Smooth muscle cell (in vitro differentiated cells): ENCODE results near the gene MICU2. TPM values are rescaled to one million over a fixed set of nuclear protein-coding genes. Genes with fewer than 3 reads are reported as not detected.
A peak's percentile ranks its signal among the peaks of the same experiment; 100 is the strongest.

Source experiments
- DNase-seq: peaks from one replicate; lab custom pipeline; 2025; ENCODE audit not compliant: unreplicated experiment; lab: John Stamatoyannopoulos, UW
- H2AFZ ChIP-seq: fragments of 200-600 bp; sonication (generic); 2 replicates; pipeline ENCODE4 v1.6.0; 2016; ENCODE audit warnings: antibody characterized with exemption, low read depth, mild to moderate bottlenecking
- H3F3A ChIP-seq: fragments of 200-600 bp; sonication (generic); 2 replicates; pipeline ENCODE4 v1.6.0; 2017; ENCODE audit warnings: antibody characterized with exemption, low read depth
- H3K27ac ChIP-seq: fragments of 200-600 bp; sonication (generic); 2 replicates; pipeline ENCODE4 v1.5.1; 2016; ENCODE audit warnings: low read depth, mild to moderate bottlenecking
- H3K27me3 ChIP-seq: fragments of 200-600 bp; sonication (generic); 2 replicates; pipeline ENCODE4 v1.6.1; 2016; ENCODE audit warnings: low read depth, mild to moderate bottlenecking
- H3K36me3 ChIP-seq: fragments of 200-600 bp; sonication (generic); 2 replicates; pipeline ENCODE4 v1.5.1; 2016; ENCODE audit warnings: low read depth
- H3K4me1 ChIP-seq: fragments of 200-600 bp; sonication (generic); 2 replicates; pipeline ENCODE4 v1.5.1; 2016; ENCODE audit warnings: low read depth
- H3K4me2 ChIP-seq: fragments of 200-600 bp; sonication (generic); 2 replicates; pipeline ENCODE4 v1.6.0; 2016; ENCODE audit warnings: mild to moderate bottlenecking
- H3K4me3 ChIP-seq: fragments of 200-600 bp; sonication (generic); 2 replicates; pipeline ENCODE4 v1.5.1; 2016; ENCODE audit warnings: mild to moderate bottlenecking
- H3K79me2 ChIP-seq: fragments of 200-600 bp; sonication (generic); 2 replicates; pipeline ENCODE4 v1.6.0; 2016; ENCODE audit warnings: low read depth, mild to moderate bottlenecking
- H3K9ac ChIP-seq: fragments of 200-600 bp; sonication (generic); 2 replicates; pipeline ENCODE4 v1.6.0; 2016; ENCODE audit warnings: low read depth
- H3K9me3 ChIP-seq: fragments of 200-600 bp; sonication (generic); replicated peaks from 2 replicates; pipeline ENCODE4 v1.5.1; 2016; ENCODE audit warnings: low read depth
- H4K20me1 ChIP-seq: fragments of 200-600 bp; sonication (generic); 2 replicates; pipeline ENCODE4 v1.6.0; 2016; ENCODE audit warnings: low read depth
- WGBS: methylation state at CpG from one replicate; pipeline ENCODE4 v1.1.7; 2016; ENCODE audit warnings: low lambda C conversion rate; 5-methylcytosine and 5-hydroxymethylcytosine counted together
- polyA plus RNA-seq: library from polyadenylated mRNA; unstranded; fragments of >200 nt; fragmentation: Nextera tagmentation; extraction: Ambion mirVana; gene quantifications from 2 replicates; pipeline ENCODE4 v1.2.1, GENCODE V29; 2016
- total RNA-seq: library from RNA; depleted of rRNA; stranded (reverse); fragments of >200 nt; gene quantifications from 2 replicates; pipeline ENCODE4 v1.2.3, GENCODE V29; 2014
- TF ChIP-seq, protein P1 (sequence below): fragments of 200-600 bp; sonication (generic); IDR thresholded peaks from 2 replicates; pipeline ENCODE4 v1.5.1; 2017; ENCODE audit warnings: borderline replicate concordance, mild to moderate bottlenecking, antibody characterized with exemption; ENCODE audit not compliant: insufficient read depth, poor library complexity, severe bottlenecking

MICU2 gene
- total and polyA plus RNA-seq, 2 experiments from 2014 or later = 40.2 to 86.5 TPM

DNA sequence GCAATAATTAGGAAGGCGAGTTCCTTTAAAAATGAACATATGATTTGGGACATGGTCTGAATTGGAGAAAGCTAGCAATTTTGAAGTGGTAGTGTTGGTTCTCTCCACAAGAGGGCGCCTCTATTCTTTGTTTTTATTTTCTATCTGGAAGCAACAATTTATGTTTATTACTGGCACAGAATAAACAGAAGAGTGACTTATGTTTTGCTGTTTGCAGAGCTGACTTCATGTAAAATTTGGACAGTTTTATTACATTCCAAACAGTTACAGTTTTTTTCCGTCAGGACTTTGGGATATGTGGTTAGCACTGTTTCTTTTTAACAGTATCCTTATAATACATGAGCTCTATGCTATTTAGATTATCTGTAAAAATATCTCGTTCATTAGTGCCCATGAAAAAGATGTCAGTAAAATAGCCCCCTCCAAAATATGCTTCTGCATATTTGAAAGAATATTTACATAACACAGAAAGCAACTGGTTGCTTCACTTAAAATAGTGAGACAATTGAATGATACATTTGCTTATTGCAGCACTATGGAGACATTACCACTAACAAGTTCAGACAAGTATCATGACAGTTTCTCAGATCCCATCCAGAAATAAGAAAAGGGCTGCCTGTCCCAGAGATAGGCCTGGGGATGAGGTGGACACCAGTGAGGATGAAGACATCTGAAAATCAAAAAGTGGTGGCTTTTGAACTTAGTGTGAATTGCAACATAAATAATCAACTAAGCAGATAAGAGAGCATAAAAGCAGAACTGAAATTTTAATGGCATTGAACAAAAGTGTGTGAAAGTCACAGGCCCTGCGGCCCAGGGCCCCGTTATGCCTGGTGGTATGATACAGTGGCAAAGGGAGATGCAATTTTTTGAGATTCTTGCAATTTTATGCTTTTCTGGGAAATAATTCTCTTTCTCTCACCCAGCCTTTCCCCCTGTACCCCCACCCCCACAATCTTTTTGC is 34.6 kb upstream of the MICU2 start:
- Histone ChIP-seq H3K4me2 (peak overlapping the region; percentile 23), H3K36me3 (no peaks in the 10 kb centered on the region), H3K9me3 (no peaks in the 10 kb centered on the region), H3K27me3 (no peaks in the 10 kb centered on the region), H3K4me1 (peaks cover 17% of the 10 kb centered on the region), H3K27ac (peak overlapping the region; percentile 13), H3F3A (no peaks in the 10 kb centered on the region), H4K20me1 (no peaks in the 10 kb centered on the region), H3K4me3 (no peak overlapping the region), H2AFZ (peak overlapping the region; percentile 39), H3K9ac (no peak overlapping the region), H3K79me2 (no peaks in the 10 kb centered on the region)
- TF ChIP-seq, protein P1, sequence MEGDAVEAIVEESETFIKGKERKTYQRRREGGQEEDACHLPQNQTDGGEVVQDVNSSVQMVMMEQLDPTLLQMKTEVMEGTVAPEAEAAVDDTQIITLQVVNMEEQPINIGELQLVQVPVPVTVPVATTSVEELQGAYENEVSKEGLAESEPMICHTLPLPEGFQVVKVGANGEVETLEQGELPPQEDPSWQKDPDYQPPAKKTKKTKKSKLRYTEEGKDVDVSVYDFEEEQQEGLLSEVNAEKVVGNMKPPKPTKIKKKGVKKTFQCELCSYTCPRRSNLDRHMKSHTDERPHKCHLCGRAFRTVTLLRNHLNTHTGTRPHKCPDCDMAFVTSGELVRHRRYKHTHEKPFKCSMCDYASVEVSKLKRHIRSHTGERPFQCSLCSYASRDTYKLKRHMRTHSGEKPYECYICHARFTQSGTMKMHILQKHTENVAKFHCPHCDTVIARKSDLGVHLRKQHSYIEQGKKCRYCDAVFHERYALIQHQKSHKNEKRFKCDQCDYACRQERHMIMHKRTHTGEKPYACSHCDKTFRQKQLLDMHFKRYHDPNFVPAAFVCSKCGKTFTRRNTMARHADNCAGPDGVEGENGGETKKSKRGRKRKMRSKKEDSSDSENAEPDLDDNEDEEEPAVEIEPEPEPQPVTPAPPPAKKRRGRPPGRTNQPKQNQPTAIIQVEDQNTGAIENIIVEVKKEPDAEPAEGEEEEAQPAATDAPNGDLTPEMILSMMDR = peak; percentile 79
- no peak for DNase-seq
- WGBS = 27% methylated on average over 6 of the region's 6 CpGs

DNA sequence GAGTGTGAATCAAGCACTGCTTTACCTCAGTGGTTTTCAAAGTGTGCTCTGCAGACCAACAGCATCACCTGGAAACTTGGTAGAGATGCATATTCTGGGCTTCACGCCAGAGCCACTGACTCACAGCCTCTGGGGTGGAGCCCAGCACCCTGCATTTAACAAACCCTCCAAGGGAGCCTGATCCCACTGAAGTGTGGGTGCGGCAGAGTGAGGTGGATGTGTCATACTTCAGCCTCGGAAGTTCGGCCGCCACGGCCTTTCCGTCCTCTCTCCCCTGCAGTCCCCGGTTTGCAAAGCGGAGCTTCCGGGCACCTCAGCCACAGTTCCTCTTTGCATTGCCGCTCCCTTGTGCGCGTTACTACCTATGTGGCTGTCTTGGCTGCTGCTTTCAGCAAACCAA is 33.3 kb upstream of the MICU2 start:
- DNase-seq = no peak
- TF ChIP-seq, protein P1 = no peak
- H3K27me3 ChIP-seq = no peaks in the 10 kb centered on the region
- H2AFZ ChIP-seq = no peak overlapping the region
- H3K36me3 ChIP-seq = no peaks in the 10 kb centered on the region
- H3K4me3 ChIP-seq = no peak overlapping the region
- H3K4me2 ChIP-seq = no peak overlapping the region
- no peaks in the 10 kb centered on the region for H3K9me3 ChIP-seq
- H3F3A ChIP-seq = no peaks in the 10 kb centered on the region
- no peak overlapping the region for H3K27ac ChIP-seq
- WGBS = 87% methylated on average over 13 of the region's 13 CpGs
- no peaks in the 10 kb centered on the region for H4K20me1 ChIP-seq
- H3K4me1 ChIP-seq = peaks cover 17% of the 10 kb centered on the region
- H3K79me2 ChIP-seq = no peaks in the 10 kb centered on the region
- H3K9ac ChIP-seq = no peak overlapping the region

DNA sequence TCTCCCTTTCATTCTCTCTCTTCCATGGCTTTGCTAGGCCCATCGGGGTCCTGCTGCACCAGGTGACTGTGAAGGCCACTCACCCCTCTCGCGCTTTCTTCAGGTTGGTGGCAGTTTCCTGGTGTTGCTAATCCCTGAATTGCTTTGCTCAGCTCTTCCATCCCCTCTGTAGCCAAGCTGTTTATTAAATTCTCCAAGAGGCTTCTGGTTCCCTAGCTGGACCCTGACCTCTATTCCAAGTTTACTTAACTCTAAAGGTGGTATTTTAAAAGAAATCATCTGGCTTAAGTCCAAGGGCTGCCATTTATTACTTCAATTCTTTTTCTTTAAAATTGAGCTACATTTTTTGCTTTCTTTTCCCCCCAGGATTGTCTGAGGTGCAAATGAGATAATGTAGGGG is 32.7 kb upstream of the MICU2 start:
- TF ChIP-seq, protein P1 = no peak
- Histone ChIP-seq H3F3A (no peaks in the 10 kb centered on the region), H3K4me3 (no peak overlapping the region), H2AFZ (no peak overlapping the region), H3K79me2 (no peaks in the 10 kb centered on the region), H4K20me1 (no peaks in the 10 kb centered on the region), H3K27ac (no peak overlapping the region), H3K27me3 (no peaks in the 10 kb centered on the region), H3K9ac (no peak overlapping the region), H3K36me3 (no peaks in the 10 kb centered on the region), H3K4me1 (peaks cover 17% of the 10 kb centered on the region), H3K9me3 (peaks cover under 1% of the 10 kb centered on the region), H3K4me2 (no peak overlapping the region)
- no peak for DNase-seq
- 95% methylated on average over 3 of the region's 3 CpGs for WGBS
